A549 (cell line): ENCODE results near the gene DBT. TPM values are rescaled to one million over a fixed set of nuclear protein-coding genes. Genes with fewer than 3 reads are reported as not detected.

Experiments used
- ATAC-seq, 2 experiments: fragments of 200-7000 bp in 1 of 2; fragments of >200 bp in 1 of 2; cut with Nextera tagmentation in 1 of 2; cut with Tn5 transposase in 1 of 2; 3 replicates each; pipeline versions ENCODE4 v1.8.0 to v1.9.1; 2018 to 2020; ENCODE audit warnings: mild to moderate bottlenecking in 1 of 2, moderate library complexity in 1 of 2
- CTCF ChIA-PET: fragments of 300-600 bp; sonication (Branson Sonifier 250); formaldehyde crosslinking; extraction: SDS; loops from one replicate; lab custom pipeline; 2021; ENCODE audit warnings: antibody characterized with exemption, inconsistent platforms; lab: Yijun Ruan, JAX
- POLR2A ChIA-PET: fragments of 350-600 bp; formaldehyde crosslinking; extraction: SDS; loops from one replicate; lab custom pipeline; 2021; ENCODE audit warnings: antibody characterized with exemption, inconsistent platforms; lab: Yijun Ruan, JAX
- DNase-seq, 2 experiments: peaks; one replicate each; pipeline versions ENCODE4 v3.0.0 to v3.0.0-alpha.2; 2011 to 2016; ENCODE audit warnings: low read depth in 1 of 2, low spot score in 1 of 2
- FAIRE-seq: peaks from 2 replicates; lab custom pipeline; 2011; peaks lifted over from hg19 to GRCh38; lab: Jason Lieb, UNC
- H3K27ac ChIP-seq, 2 experiments: fragments of >200 bp; sonication (Bioruptor Twin); formaldehyde crosslinking; 3 replicates each; pipeline ENCODE4 v1.5.1; 2016 to 2017
- H3K4me1 ChIP-seq: fragments of >200 bp; sonication (Bioruptor Twin); formaldehyde crosslinking; 3 replicates; pipeline ENCODE4 v1.6.1; 2016
- H3K4me2 ChIP-seq: fragments of >200 bp; sonication (Bioruptor Twin); formaldehyde crosslinking; 3 replicates; pipeline ENCODE4 v1.6.1; 2016
- H3K4me3 ChIP-seq: fragments of >200 bp; sonication (Bioruptor Twin); formaldehyde crosslinking; 3 replicates; pipeline ENCODE4 v1.5.1; 2016
- H3K9me3 ChIP-seq: fragments of >200 bp; sonication (Bioruptor Twin); formaldehyde crosslinking; 3 replicates; pipeline ENCODE4 v1.6.1; 2016
- BCL3 ChIP-seq: fragments of >200 bp; sonication (Bioruptor Twin); formaldehyde crosslinking; IDR thresholded peaks from 3 replicates; pipeline ENCODE4 v1.6.1; 2016
- BHLHE40 ChIP-seq: IDR thresholded peaks from 2 replicates; pipeline ENCODE4 v1.6.1; 2012; ENCODE audit warnings: low read depth, low read length, inconsistent platforms
- CBX2 ChIP-seq: fragments of 200-600 bp; sonication (generic); IDR thresholded peaks from 2 replicates; pipeline ENCODE4 v1.6.1; 2016; ENCODE audit warnings: low read depth, mild to moderate bottlenecking, borderline replicate concordance
- CHD2 ChIP-seq: fragments of 150-350 bp; IDR thresholded peaks from 2 replicates; pipeline ENCODE4 v1.6.1; 2014; ENCODE audit warnings: low read length; ENCODE audit not compliant: partially characterized antibody
- EHF ChIP-seq: fragments of 250-450 bp; sonication (Bioruptor Pico); IDR thresholded peaks from 2 replicates; pipeline ENCODE4 v1.5.0; 2020; ENCODE audit warnings: mild to moderate bottlenecking
- EHMT2 ChIP-seq: fragments of 200-600 bp; sonication (generic); IDR thresholded peaks from 2 replicates; pipeline ENCODE4 v1.6.1; 2016; ENCODE audit warnings: antibody characterized with exemption, low read depth, mild to moderate bottlenecking, moderate library complexity
- ELK1 ChIP-seq: fragments of 150-350 bp; IDR thresholded peaks from 2 replicates; pipeline ENCODE4 v1.6.1; 2014; ENCODE audit warnings: low read depth, mild to moderate bottlenecking, low read length
- EP300 ChIP-seq, 2 experiments: fragments of >200 bp; sonication (Bioruptor Twin); formaldehyde crosslinking; IDR thresholded peaks; 2 replicates in 1 of 2; 3 replicates in 1 of 2; pipeline ENCODE4 v1.6.1; 2016 to 2017
- FOSB ChIP-seq: fragments of 250-450 bp; sonication (Bioruptor Pico); IDR thresholded peaks from 2 replicates; pipeline ENCODE4 v1.5.0; 2020; ENCODE audit warnings: mild to moderate bottlenecking, moderate library complexity
- HEYL ChIP-seq: fragments of 250-450 bp; sonication (Bioruptor Pico); IDR thresholded peaks from 2 replicates; pipeline ENCODE4 v1.8.0; 2021; ENCODE audit warnings: mild to moderate bottlenecking, moderate library complexity
- JUNB ChIP-seq: fragments of >200 bp; sonication (Bioruptor Twin); formaldehyde crosslinking; IDR thresholded peaks from 2 replicates; pipeline ENCODE4 v1.6.1; 2016
- KDM1A ChIP-seq: fragments of 200-600 bp; sonication (generic); IDR thresholded peaks from 2 replicates; pipeline ENCODE4 v1.6.1; 2016; ENCODE audit warnings: low read depth, mild to moderate bottlenecking
- KDM5A ChIP-seq: fragments of 200-600 bp; sonication (generic); IDR thresholded peaks from 2 replicates; pipeline ENCODE4 v1.6.1; 2016; ENCODE audit warnings: antibody characterized with exemption, mild to moderate bottlenecking
- MAFK ChIP-seq: fragments of 450-650 bp; IDR thresholded peaks from 2 replicates; pipeline ENCODE4 v1.6.1; 2014; ENCODE audit not compliant: partially characterized antibody
- MAX ChIP-seq: IDR thresholded peaks from 2 replicates; pipeline ENCODE4 v1.6.1; 2012
- MAZ ChIP-seq: fragments of 150-350 bp; IDR thresholded peaks from 2 replicates; pipeline ENCODE4 v1.6.1; 2014; ENCODE audit warnings: antibody characterized with exemption, low read depth, low read length, borderline replicate concordance
- MYC ChIP-seq: IDR thresholded peaks from 2 replicates; pipeline ENCODE4 v1.6.1; 2012; ENCODE audit warnings: mild to moderate bottlenecking, inconsistent platforms, low read length, improper control_type of control experiment, borderline replicate concordance
- NR3C1 ChIP-seq: fragments of >200 bp; sonication (Bioruptor Twin); formaldehyde crosslinking; IDR thresholded peaks from 3 replicates; pipeline ENCODE4 v1.6.1; 2017
- POLR2AphosphoS2 ChIP-seq: conservative IDR thresholded peaks from 2 replicates; pipeline ENCODE4 v1.6.1; 2012; ENCODE audit warnings: low read length, improper control_type of control experiment, inconsistent platforms
- RARB ChIP-seq: fragments of 250-450 bp; sonication (Bioruptor Pico); IDR thresholded peaks from 2 replicates; pipeline ENCODE4 v1.8.0; 2021; ENCODE audit warnings: mild to moderate bottlenecking, moderate library complexity
- RFX5 ChIP-seq: fragments of 450-650 bp; IDR thresholded peaks from 2 replicates; pipeline ENCODE4 v1.7.1; 2014; ENCODE audit warnings: antibody characterized with exemption, mild to moderate bottlenecking, moderate library complexity
- RNF2 ChIP-seq: fragments of 200-600 bp; sonication (generic); IDR thresholded peaks from 2 replicates; pipeline ENCODE4 v1.6.1; 2016; ENCODE audit warnings: low read depth, mild to moderate bottlenecking, antibody characterized with exemption, moderate library complexity, borderline replicate concordance
- SREBF2 ChIP-seq: fragments of 450-650 bp; IDR thresholded peaks from 2 replicates; pipeline ENCODE4 v1.6.1; 2014; ENCODE audit warnings: mild to moderate bottlenecking, moderate library complexity
- TFCP2L1 ChIP-seq: fragments of 250-450 bp; sonication (Bioruptor Pico); IDR thresholded peaks from 2 replicates; pipeline ENCODE4 v1.5.0; 2021; ENCODE audit warnings: mild to moderate bottlenecking
- TP53 ChIP-seq: fragments of 250-450 bp; sonication (Bioruptor Pico); IDR thresholded peaks from 2 replicates; pipeline ENCODE4 v1.5.0; 2021; ENCODE audit warnings: mild to moderate bottlenecking, moderate library complexity
- USF2 ChIP-seq: fragments of 450-650 bp; IDR thresholded peaks from 2 replicates; pipeline ENCODE4 v1.6.1; 2014; ENCODE audit warnings: antibody characterized with exemption
- ZFP36 ChIP-seq: fragments of 450-650 bp; IDR thresholded peaks from 2 replicates; pipeline ENCODE4 v1.6.1; 2014; ENCODE audit warnings: borderline replicate concordance; ENCODE audit not compliant: partially characterized antibody
- ZNF302 ChIP-seq: fragments of 250-450 bp; sonication (Bioruptor Pico); IDR thresholded peaks from 2 replicates; pipeline ENCODE4 v1.9.0; 2021; ENCODE audit warnings: inconsistent platforms, mild to moderate bottlenecking, moderate library complexity
- WGBS: methylation state at CpG from one replicate; pipeline ENCODE4 v1.1.6; 2017; ENCODE audit errors: missing lambda C conversion rate; 5-methylcytosine and 5-hydroxymethylcytosine counted together
- polyA minus RNA-seq: library from RNA; depleted of rRNA, polyadenylated mRNA; stranded (reverse); fragments of >200 nt; gene quantifications from 2 replicates; pipeline ENCODE4 v1.2.3, GENCODE V29; 2011; rRNA and poly(A)+ RNA removed
- polyA plus RNA-seq, 4 experiments: library from polyadenylated mRNA; depleted of rRNA in 3 of 4; stranded (reverse); fragments of >200 nt; fragmentation: RNase III in 1 of 4; extraction: RNeasy Plus Mini Kit Qiagen cat#74134 plus additional on column Dnase treatment in 1 of 4; gene quantifications; 2 replicates in 3 of 4; 3 replicates in 1 of 4; pipeline ENCODE4 v1.2.3, GENCODE V29; 2011 to 2017
- TF ChIP-seq, protein P1 (sequence below): fragments of 250-450 bp; sonication (Bioruptor Pico); IDR thresholded peaks from 2 replicates; pipeline ENCODE4 v1.5.0; 2020; ENCODE audit warnings: low read depth, mild to moderate bottlenecking, moderate library complexity
- TF ChIP-seq, protein P2 (sequence below): fragments of 200-600 bp; sonication (generic); IDR thresholded peaks from 2 replicates; pipeline ENCODE4 v1.6.1; 2016; ENCODE audit warnings: antibody characterized with exemption, mild to moderate bottlenecking, moderate library complexity
- TF ChIP-seq, protein P3 (sequence below): IDR thresholded peaks from 2 replicates; pipeline ENCODE4 v1.6.1; 2012

The DBT gene
- 7.0 and 8.7 TPM in 2 replicates for polyA plus RNA-seq (2011; rRNA removed)
- 0.98 and 1.0 TPM in 2 replicates for polyA plus RNA-seq (2012; cell fraction: cytosol; rRNA removed)
- polyA plus RNA-seq (2012; cell fraction: nucleus; rRNA removed): 0.55 and 0.89 TPM in 2 replicates
- polyA plus RNA-seq (2017; fragmentation: RNase III; extraction: RNeasy Plus Mini Kit Qiagen cat#74134 plus additional on column Dnase treatment): 3.3 to 3.6 TPM (median 3.3 TPM) in 3 replicates
- 3.2 and 4.5 TPM in 2 replicates for polyA minus RNA-seq

DNA sequence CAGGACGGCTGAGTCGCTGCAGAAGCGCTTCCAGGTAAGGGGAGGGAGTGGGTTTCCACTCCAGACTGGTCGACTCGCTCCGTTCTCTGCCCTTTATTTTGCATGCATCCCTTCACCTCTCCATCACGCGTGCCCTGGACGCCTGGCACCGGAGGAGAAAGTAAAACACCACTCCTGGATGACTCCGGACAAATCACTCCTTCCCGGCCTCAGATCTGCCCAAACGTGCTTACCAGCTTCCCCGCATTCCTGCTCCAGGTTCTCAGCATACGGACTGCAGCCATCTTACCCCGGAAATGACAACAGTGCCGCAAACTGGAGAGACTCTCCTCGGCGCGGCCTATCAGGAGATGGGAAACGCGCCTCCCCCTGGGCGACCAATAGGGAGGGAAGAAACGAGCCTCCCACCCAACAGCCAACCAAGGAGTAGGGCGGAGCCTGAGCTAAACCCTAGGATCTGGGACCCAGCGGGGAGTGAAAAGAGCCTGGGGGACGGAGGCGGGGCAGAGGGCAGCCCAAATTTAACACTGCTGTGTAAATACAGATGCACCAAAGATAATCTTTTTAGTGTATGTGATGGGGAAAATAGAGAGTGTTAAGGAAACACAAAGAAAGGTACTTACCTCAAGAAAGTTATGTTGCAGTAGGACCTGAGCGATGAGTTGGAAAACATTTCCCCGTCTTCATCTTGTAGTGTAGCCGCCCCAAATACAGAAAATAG lies at the start of gene DBT:
Gene DBT (minus strand): TSS at position 298 of the 721 bp plus-strand sequence. CDS start 14 bp downstream, at position 284.
- ChIA-PET CTCF (interaction anchor here (1.0 kb wide), 1 partner anchor 104 kb away, joined by 3 read pairs; no protein-coding TSS in a partner anchor), POLR2A (interaction anchor here (0.6 to 2.0 kb wide), 6 partner anchors 14 to 210 kb away, joined by 3 to 18 read pairs (median 4); partner anchors contain the start of genes RTCA, SASS6 and TRMT13)
- Histone ChIP-seq H3K9me3 (no peaks in the 10 kb centered on the region), H3K4me2 (peak within 1 kb of the TSS; percentile 88), H3K4me3 (peak within 1 kb of the TSS; percentile 93), H3K27ac (peak within 1 kb of the TSS; percentile 73 to 93), H3K4me1 (peaks cover 8% of the 10 kb centered on the region; the same call in 1 of the 3 replicates)
- 2% methylated on average over 21 of the region's 31 CpGs for whole genome bisulfite sequencing
- DNase-seq: peak; percentile 90 to 96
- peak; percentile 100 for ATAC-seq
- peak; percentile 56 for FAIRE-seq
- TF ChIP-seq ELK1 (no peak), TFCP2L1 (no peak), RNF2 (no peak), ZNF302 (CRISPR knock-in tag) (no peak), JUNB (no peak), NR3C1 (no peak), USF2 (no peak), MYC (no peak), KDM5A (peak; percentile 90), MAFK (no peak), CBX2 (no peak), HEYL (CRISPR knock-in tag) (no peak), RFX5 (no peak), POLR2AphosphoS2 (no peak), TP53 (CRISPR knock-in tag) (no peak), RARB (CRISPR knock-in tag) (no peak), BCL3 (0 out of 3 replicates have a peak, but pooled peaks have one; percentile 48), MAZ (no peak), EHF (CRISPR knock-in tag) (no peak), EP300 (IDR thresholded peaks at IDR 0.05) (no peak), BHLHE40 (no peak), FOSB (CRISPR knock-in tag) (no peak), CHD2 (no peak), ZFP36 (no peak), EHMT2 (no peak), MAX (0 out of 2 replicates have a peak, but pooled peaks have one; percentile 46), KDM1A (no peak), SREBF2 (no peak)
- TF ChIP-seq, protein P1, sequence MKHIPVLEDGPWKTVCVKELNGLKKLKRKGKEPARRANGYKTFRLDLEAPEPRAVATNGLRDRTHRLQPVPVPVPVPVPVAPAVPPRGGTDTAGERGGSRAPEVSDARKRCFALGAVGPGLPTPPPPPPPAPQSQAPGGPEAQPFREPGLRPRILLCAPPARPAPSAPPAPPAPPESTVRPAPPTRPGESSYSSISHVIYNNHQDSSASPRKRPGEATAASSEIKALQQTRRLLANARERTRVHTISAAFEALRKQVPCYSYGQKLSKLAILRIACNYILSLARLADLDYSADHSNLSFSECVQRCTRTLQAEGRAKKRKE (CRISPR knock-in tag): no peak
- TF ChIP-seq, protein P2, sequence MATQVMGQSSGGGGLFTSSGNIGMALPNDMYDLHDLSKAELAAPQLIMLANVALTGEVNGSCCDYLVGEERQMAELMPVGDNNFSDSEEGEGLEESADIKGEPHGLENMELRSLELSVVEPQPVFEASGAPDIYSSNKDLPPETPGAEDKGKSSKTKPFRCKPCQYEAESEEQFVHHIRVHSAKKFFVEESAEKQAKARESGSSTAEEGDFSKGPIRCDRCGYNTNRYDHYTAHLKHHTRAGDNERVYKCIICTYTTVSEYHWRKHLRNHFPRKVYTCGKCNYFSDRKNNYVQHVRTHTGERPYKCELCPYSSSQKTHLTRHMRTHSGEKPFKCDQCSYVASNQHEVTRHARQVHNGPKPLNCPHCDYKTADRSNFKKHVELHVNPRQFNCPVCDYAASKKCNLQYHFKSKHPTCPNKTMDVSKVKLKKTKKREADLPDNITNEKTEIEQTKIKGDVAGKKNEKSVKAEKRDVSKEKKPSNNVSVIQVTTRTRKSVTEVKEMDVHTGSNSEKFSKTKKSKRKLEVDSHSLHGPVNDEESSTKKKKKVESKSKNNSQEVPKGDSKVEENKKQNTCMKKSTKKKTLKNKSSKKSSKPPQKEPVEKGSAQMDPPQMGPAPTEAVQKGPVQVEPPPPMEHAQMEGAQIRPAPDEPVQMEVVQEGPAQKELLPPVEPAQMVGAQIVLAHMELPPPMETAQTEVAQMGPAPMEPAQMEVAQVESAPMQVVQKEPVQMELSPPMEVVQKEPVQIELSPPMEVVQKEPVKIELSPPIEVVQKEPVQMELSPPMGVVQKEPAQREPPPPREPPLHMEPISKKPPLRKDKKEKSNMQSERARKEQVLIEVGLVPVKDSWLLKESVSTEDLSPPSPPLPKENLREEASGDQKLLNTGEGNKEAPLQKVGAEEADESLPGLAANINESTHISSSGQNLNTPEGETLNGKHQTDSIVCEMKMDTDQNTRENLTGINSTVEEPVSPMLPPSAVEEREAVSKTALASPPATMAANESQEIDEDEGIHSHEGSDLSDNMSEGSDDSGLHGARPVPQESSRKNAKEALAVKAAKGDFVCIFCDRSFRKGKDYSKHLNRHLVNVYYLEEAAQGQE: no peak
- TF ChIP-seq, protein P3, sequence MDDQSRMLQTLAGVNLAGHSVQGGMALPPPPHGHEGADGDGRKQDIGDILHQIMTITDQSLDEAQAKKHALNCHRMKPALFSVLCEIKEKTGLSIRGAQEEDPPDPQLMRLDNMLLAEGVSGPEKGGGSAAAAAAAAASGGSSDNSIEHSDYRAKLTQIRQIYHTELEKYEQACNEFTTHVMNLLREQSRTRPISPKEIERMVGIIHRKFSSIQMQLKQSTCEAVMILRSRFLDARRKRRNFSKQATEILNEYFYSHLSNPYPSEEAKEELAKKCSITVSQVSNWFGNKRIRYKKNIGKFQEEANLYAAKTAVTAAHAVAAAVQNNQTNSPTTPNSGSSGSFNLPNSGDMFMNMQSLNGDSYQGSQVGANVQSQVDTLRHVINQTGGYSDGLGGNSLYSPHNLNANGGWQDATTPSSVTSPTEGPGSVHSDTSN: no peak
